Stimulated activated CD8-positive, alpha-beta memory T cell treated with anti-CD3 and anti-CD28 coated beads, Interleukin-15, amount 100 ng/mL, for 48 hours (primary cell): ENCODE measurements around the gene PBRM1.
"Not testable (repeated sequence)": the region's sequence is repeated elsewhere in the genome, so short reads cannot be mapped to it uniquely, and the experiment has no call there.

Source experiments
- DNase-seq, 2 donors: peaks; one replicate each; pipeline ENCODE4 v3.0.0-alpha.2; 2020; ENCODE audit warnings: low read depth in 2 of 2

Gene PBRM1

GRCh38 chr3:52685709-52686691, at the start of gene PBRM1, which contains the start of gene GNL3:
TSS of gene PBRM1 (minus strand) at chr3:52685913.
TSS of gene GNL3 (plus strand) at chr3:52686032. CDS start at chr3:52686093, 61 bp downstream.
- DNase-seq, result peak; percentile 89 to 90

- no peak for DNase-seq
These were observed 47.7 kb upstream of the PBRM1 start for GRCh38 chr3:52733256-52733891.

GRCh38 chr3:52731590-52731989, 45.9 kb upstream of the PBRM1 start:
- no peak for DNase-seq

GRCh38 chr3:52730681-52731080, 45.0 kb upstream of the PBRM1 start:
- DNase-seq, result no peak

- DNase-seq, result not testable (repeated sequence)
These were observed 43.0 kb upstream of the PBRM1 start for GRCh38 chr3:52728753-52729152.

- no peak for DNase-seq
These were observed 38.8 kb upstream of the PBRM1 start for GRCh38 chr3:52724511-52724910.

GRCh38 chr3:52723935-52724334, 38.2 kb upstream of the PBRM1 start:
- no peak for DNase-seq

GRCh38 chr3:52722491-52722890, 36.8 kb upstream of the PBRM1 start:
- no peak for DNase-seq

GRCh38 chr3:52721730-52722008, 36.0 kb upstream of the PBRM1 start:
- no peak for DNase-seq

- no peak for DNase-seq
These were observed 35.5 kb upstream of the PBRM1 start for GRCh38 chr3:52721002-52721729.

GRCh38 chr3:52719618-52720017, 33.9 kb upstream of the PBRM1 start:
- no peak for DNase-seq

- DNase-seq, result no peak
These were observed 30.1 kb upstream of the PBRM1 start for GRCh38 chr3:52715714-52716305.

- no peak for DNase-seq
These were observed 28.9 kb upstream of the PBRM1 start for GRCh38 chr3:52714335-52715302.

- no peak for DNase-seq
These were observed 26.8 kb upstream of the PBRM1 start for GRCh38 chr3:52712291-52713212.

- no peak for DNase-seq
These were observed 24.8 kb upstream of the PBRM1 start for GRCh38 chr3:52710512-52710911.

- no peak for DNase-seq
These were observed 21.9 kb upstream of the PBRM1 start for GRCh38 chr3:52707585-52707984.

- DNase-seq, result peak; percentile 78 to 79
These were observed 20.3 kb upstream of the PBRM1 start, which contains the start of the genes GLT8D1 and SPCS1 for GRCh38 chr3:52705688-52706686. TSS of gene GLT8D1 (minus strand) at chr3:52705791. CDS start at chr3:52700460, 5,331 bp downstream. TSS of gene SPCS1 (plus strand) at chr3:52706106. CDS start at chr3:52706247, 141 bp downstream.

GRCh38 chr3:52705438-52705687, 19.6 kb upstream of the PBRM1 start:
- no peak for DNase-seq
